ENCODE measurements around the gene CHST3.

GRCh38 chr10:71999360-72000072 is 35.3 kb downstream of the CHST3 start:
- no peak for TF ChIP-seq ZNF8 (CRISPR knock-in tag; IDR thresholded peaks at IDR 0.05)
- TF ChIP-seq TCF4 (CRISPR knock-in tag; IDR thresholded peaks at IDR 0.05; ENCODE audit: borderline replicate concordance) = peak; percentile 26; the same call in 1 of the 2 replicates
- TF ChIP-seq, protein P1, sequence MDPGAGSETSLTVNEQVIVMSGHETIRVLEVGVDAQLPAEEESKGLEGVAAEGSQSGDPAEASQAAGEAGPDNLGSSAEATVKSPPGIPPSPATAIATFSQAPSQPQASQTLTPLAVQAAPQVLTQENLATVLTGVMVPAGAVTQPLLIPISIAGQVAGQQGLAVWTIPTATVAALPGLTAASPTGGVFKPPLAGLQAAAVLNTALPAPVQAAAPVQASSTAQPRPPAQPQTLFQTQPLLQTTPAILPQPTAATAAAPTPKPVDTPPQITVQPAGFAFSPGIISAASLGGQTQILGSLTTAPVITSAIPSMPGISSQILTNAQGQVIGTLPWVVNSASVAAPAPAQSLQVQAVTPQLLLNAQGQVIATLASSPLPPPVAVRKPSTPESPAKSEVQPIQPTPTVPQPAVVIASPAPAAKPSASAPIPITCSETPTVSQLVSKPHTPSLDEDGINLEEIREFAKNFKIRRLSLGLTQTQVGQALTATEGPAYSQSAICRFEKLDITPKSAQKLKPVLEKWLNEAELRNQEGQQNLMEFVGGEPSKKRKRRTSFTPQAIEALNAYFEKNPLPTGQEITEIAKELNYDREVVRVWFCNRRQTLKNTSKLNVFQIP (CRISPR knock-in tag; IDR thresholded peaks at IDR 0.05; ENCODE audit: borderline replicate concordance, low read depth) = no peak
- TF ChIP-seq, protein P2, sequence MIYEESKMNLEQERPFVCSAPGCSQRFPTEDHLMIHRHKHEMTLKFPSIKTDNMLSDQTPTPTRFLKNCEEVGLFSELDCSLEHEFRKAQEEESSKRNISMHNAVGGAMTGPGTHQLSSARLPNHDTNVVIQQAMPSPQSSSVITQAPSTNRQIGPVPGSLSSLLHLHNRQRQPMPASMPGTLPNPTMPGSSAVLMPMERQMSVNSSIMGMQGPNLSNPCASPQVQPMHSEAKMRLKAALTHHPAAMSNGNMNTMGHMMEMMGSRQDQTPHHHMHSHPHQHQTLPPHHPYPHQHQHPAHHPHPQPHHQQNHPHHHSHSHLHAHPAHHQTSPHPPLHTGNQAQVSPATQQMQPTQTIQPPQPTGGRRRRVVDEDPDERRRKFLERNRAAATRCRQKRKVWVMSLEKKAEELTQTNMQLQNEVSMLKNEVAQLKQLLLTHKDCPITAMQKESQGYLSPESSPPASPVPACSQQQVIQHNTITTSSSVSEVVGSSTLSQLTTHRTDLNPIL (CRISPR knock-in tag; IDR thresholded peaks at IDR 0.05; ENCODE audit: low read depth) = peak; percentile 59; the same call in 1 of the 2 replicates
- TF ChIP-seq GLIS3 (CRISPR knock-in tag; IDR thresholded peaks at IDR 0.05) = no peak
- TF ChIP-seq CSDC2 (CRISPR knock-in tag; IDR thresholded peaks at IDR 0.05) = peak; percentile 18; the same call in 1 of the 2 replicates
- TF ChIP-seq ARNTL (CRISPR knock-in tag; IDR thresholded peaks at IDR 0.05; ENCODE audit: borderline replicate concordance, low read depth) = no peak
- TF ChIP-seq ZNF70 (CRISPR knock-in tag; IDR thresholded peaks at IDR 0.05) = no peak
- no peak for TF ChIP-seq RARB (CRISPR knock-in tag; IDR thresholded peaks at IDR 0.05)
- peak; percentile 86 for TF ChIP-seq PATZ1 (CRISPR knock-in tag; IDR thresholded peaks at IDR 0.05; ENCODE audit: borderline replicate concordance)
- TF ChIP-seq ZFP3 (CRISPR knock-in tag; IDR thresholded peaks at IDR 0.05) = peak; percentile 70
- no peak for TF ChIP-seq TSHZ2 (CRISPR knock-in tag; IDR thresholded peaks at IDR 0.05)
- TF ChIP-seq ZFP30 (CRISPR knock-in tag; IDR thresholded peaks at IDR 0.05) = no peak

Data from SK-N-SH treated with all-trans-retinoic acid at 6 μM for 48 hours (cell line).